ENCODE measurements around the gene NWD2.
"Not testable (repeated sequence)": the region's sequence is repeated elsewhere in the genome, so short reads cannot be mapped to it uniquely, and the experiment has no call there.

The NWD2 gene

GRCh38 chr4:37244583-37245390, at the start of gene NWD2:
NWD2 (plus strand) TSS chr4:37244743; CDS start chr4:37245068, 325 bp downstream.
- TF ChIP-seq, protein P1, sequence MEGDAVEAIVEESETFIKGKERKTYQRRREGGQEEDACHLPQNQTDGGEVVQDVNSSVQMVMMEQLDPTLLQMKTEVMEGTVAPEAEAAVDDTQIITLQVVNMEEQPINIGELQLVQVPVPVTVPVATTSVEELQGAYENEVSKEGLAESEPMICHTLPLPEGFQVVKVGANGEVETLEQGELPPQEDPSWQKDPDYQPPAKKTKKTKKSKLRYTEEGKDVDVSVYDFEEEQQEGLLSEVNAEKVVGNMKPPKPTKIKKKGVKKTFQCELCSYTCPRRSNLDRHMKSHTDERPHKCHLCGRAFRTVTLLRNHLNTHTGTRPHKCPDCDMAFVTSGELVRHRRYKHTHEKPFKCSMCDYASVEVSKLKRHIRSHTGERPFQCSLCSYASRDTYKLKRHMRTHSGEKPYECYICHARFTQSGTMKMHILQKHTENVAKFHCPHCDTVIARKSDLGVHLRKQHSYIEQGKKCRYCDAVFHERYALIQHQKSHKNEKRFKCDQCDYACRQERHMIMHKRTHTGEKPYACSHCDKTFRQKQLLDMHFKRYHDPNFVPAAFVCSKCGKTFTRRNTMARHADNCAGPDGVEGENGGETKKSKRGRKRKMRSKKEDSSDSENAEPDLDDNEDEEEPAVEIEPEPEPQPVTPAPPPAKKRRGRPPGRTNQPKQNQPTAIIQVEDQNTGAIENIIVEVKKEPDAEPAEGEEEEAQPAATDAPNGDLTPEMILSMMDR (IDR thresholded peaks at IDR 0.05; ENCODE audit: control insufficient read depth, extremely low read depth, insufficient read depth), result no peak
- H3K4me3 ChIP-seq (ENCODE audit: low read depth, low read length), result no peak within 1 kb of the TSS
- no peak for DNase-seq (ENCODE audit: low read depth)

- H3K4me3 ChIP-seq (ENCODE audit: low read depth, low read length), result no peak overlapping the region
- DNase-seq (ENCODE audit: low read depth), result no peak
- TF ChIP-seq, protein P1 (IDR thresholded peaks at IDR 0.05; ENCODE audit: control insufficient read depth, extremely low read depth, insufficient read depth), result no peak
Measured at GRCh38 chr4:37197899-37198298, 46.6 kb upstream of the NWD2 start.

DNA sequence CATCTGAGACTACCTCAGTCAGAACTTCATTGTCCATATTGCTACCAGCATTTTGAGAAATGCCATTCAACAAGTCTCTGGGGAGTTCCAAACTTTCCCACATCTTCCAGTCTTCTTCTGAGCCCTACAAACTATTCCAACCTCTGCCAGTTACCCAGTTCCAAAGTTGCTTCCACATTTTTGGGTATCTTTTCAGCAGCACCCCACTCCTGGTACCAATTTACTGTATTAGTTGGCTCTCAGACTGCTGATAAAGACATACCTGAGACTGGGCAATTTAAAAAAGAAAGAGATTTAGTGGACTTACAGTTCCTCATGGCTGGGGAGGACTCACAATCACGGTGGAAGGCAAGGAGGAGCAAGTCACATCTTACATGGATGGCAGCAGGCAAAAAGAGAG, 39.8 kb upstream of the NWD2 start:
- not testable (repeated sequence) for H3K4me3 ChIP-seq (ENCODE audit: low read depth, low read length); DNase-seq (ENCODE audit: low read depth)

GRCh38 chr4:37216209-37216608, 28.3 kb upstream of the NWD2 start:
- TF ChIP-seq, protein P1 (IDR thresholded peaks at IDR 0.05; ENCODE audit: control insufficient read depth, extremely low read depth, insufficient read depth), result no peak
- no peak overlapping the region for H3K4me3 ChIP-seq (ENCODE audit: low read depth, low read length)
- DNase-seq (ENCODE audit: low read depth), result no peak

DNA sequence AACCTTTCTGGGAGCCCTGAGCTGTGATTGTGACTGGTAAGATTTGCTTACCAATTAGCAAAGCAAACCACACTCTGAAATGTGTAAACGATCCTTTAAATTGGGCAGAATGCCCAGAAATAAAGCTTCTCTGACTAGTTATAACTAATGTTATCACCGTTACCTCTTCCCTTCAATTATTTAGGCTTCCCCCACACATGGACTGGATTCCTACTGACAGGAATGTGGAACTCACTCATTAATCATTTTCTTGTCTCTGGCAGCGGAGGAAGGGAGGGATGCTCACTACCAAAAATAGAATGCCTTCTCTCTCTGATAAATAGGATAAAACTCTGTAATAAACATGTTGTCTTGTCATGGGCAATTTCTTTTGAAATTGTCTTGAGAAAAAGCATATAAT, 25.3 kb upstream of the NWD2 start:
- no peak overlapping the region for H3K4me3 ChIP-seq (ENCODE audit: low read depth, low read length)
- TF ChIP-seq, protein P1 (IDR thresholded peaks at IDR 0.05; ENCODE audit: control insufficient read depth, extremely low read depth, insufficient read depth), result no peak

DNA sequence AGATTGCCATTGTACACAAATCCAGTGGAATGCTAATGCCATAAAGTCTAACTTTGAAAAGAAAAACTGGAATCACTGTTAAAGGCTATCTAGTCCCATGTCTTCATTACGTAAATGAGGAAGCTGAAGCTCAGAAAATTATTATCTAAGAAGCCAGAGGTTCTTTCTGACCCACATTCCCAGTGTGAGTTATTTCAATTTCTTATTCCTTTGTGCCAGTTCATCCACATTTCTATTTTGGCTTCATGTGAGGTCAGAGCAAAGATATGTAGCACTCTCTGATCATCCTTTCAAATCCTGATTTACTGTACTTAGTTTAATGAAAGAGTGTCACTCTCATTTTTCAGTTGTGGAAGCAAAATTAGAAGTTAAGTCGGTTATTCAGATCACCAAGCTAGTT, 24.6 kb upstream of the NWD2 start:
- no peak overlapping the region for H3K4me3 ChIP-seq (ENCODE audit: low read depth, low read length)
- TF ChIP-seq, protein P1 (IDR thresholded peaks at IDR 0.05; ENCODE audit: control insufficient read depth, extremely low read depth, insufficient read depth), result no peak
- no peak for DNase-seq (ENCODE audit: low read depth)

More for the DNA sequence above, 25.3 kb upstream of the NWD2 start:
- DNase-seq (ENCODE audit: low read depth), result no peak

DNA sequence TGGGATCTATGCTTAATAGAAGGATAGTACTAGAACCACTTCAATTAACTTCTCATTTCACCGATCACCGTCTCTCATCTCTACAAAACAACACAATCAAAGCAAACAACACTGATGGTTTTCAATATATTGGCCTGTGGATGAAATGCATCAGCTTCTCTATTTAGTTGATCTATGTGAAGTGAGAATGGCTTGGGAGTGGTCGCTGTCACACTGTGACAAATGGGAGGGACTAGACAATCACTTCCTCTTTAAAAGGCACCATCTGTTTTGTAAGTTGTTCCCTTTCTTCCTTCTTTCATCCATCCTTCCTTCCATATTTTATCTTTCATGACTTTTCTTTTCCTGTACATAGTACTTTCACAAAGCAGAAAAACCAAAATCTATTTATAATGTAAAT, 23.9 kb upstream of the NWD2 start:
- H3K4me3 ChIP-seq (ENCODE audit: low read depth, low read length), result no peak overlapping the region
- TF ChIP-seq, protein P1 (IDR thresholded peaks at IDR 0.05; ENCODE audit: control insufficient read depth, extremely low read depth, insufficient read depth), result no peak
- DNase-seq (ENCODE audit: low read depth), result no peak
